ENCODE results near the gene COA6. TPM values are rescaled to one million over a fixed set of nuclear protein-coding genes. Genes with fewer than 3 reads are reported as not detected.

Gene COA6
- total and polyA plus RNA-seq, 2 experiments from 2014 or later = 32.1 to 82.5 TPM

GRCh38 chr1:234362558-234362957 is 10.7 kb upstream of the COA6 start:
- TF ChIP-seq CTCF (IDR thresholded peaks at IDR 0.05; ENCODE audit: low read depth, low read length) = no peak
- no peaks in the 10 kb centered on the region for H3K9me3 ChIP-seq (ENCODE audit: low read depth)
- no peaks in the 10 kb centered on the region for H3K4me1 ChIP-seq (ENCODE audit: low read depth)
- H3K27ac ChIP-seq = no peak overlapping the region
- DNase-seq (ENCODE audit: low read depth in 1 of 2, low spot score in 1 of 2) = no peak
- no peak overlapping the region for H3K4me3 ChIP-seq
- no peaks in the 10 kb centered on the region for H3K36me3 ChIP-seq
- peaks cover 3% of the 10 kb centered on the region for H3K27me3 ChIP-seq

- H3K27ac ChIP-seq = no peak overlapping the region
- H3K36me3 ChIP-seq = no peaks in the 10 kb centered on the region
- H3K9me3 ChIP-seq (ENCODE audit: low read depth) = no peaks in the 10 kb centered on the region
- no peak overlapping the region for H3K4me3 ChIP-seq
- DNase-seq (ENCODE audit: low read depth in 1 of 2, low spot score in 1 of 2) = no peak
- peaks cover 8% of the 10 kb centered on the region for H3K4me1 ChIP-seq (ENCODE audit: low read depth)
- peaks cover 19% of the 10 kb centered on the region for H3K27me3 ChIP-seq
- TF ChIP-seq CTCF (IDR thresholded peaks at IDR 0.05; ENCODE audit: low read depth, low read length) = no peak
Measured at GRCh38 chr1:234368320-234369032, 4.8 kb upstream of the COA6 start.

GRCh38 chr1:234369033-234369430 is 4.2 kb upstream of the COA6 start:
- Histone ChIP-seq H3K4me1 (ENCODE audit: low read depth) (peaks cover 8% of the 10 kb centered on the region), H3K27ac (no peak overlapping the region), H3K36me3 (no peaks in the 10 kb centered on the region), H3K4me3 (no peak overlapping the region), H3K27me3 (peaks cover 19% of the 10 kb centered on the region), H3K9me3 (ENCODE audit: low read depth) (no peaks in the 10 kb centered on the region)
- TF ChIP-seq CTCF (IDR thresholded peaks at IDR 0.05; ENCODE audit: low read depth, low read length) = no peak
- no peak for DNase-seq (ENCODE audit: low read depth in 1 of 2, low spot score in 1 of 2)

GRCh38 chr1:234369784-234370183 is 3.5 kb upstream of the COA6 start:
- no peak for TF ChIP-seq CTCF (IDR thresholded peaks at IDR 0.05; ENCODE audit: low read depth, low read length)
- DNase-seq (ENCODE audit: low read depth in 1 of 2, low spot score in 1 of 2) = peak in 1 of 2 donors; percentile 31
- H3K36me3 ChIP-seq = no peaks in the 10 kb centered on the region
- no peak overlapping the region for H3K4me3 ChIP-seq
- no peak overlapping the region for H3K27ac ChIP-seq
- H3K27me3 ChIP-seq = peaks cover 19% of the 10 kb centered on the region
- peaks cover 13% of the 10 kb centered on the region for H3K4me1 ChIP-seq (ENCODE audit: low read depth)
- H3K9me3 ChIP-seq (ENCODE audit: low read depth) = no peaks in the 10 kb centered on the region

- H3K9me3 ChIP-seq (ENCODE audit: low read depth) = no peaks in the 10 kb centered on the region
- H3K4me1 ChIP-seq (ENCODE audit: low read depth) = peaks cover 13% of the 10 kb centered on the region
- H3K36me3 ChIP-seq = peaks cover 8% of the 10 kb centered on the region
- H3K4me3 ChIP-seq = no peak overlapping the region
- H3K27me3 ChIP-seq = peaks cover 16% of the 10 kb centered on the region
- DNase-seq (ENCODE audit: low read depth in 1 of 2, low spot score in 1 of 2) = no peak
- H3K27ac ChIP-seq = no peak overlapping the region
- TF ChIP-seq CTCF (IDR thresholded peaks at IDR 0.05; ENCODE audit: low read depth, low read length) = no peak
Measured at GRCh38 chr1:234371414-234371813, 1.8 kb upstream of the COA6 start.

Data from cardiac muscle cell (in vitro differentiated cells and primary cell).